HepG2 (cell line): ENCODE measurements around the gene SYPL2. TPM values are rescaled to one million over a fixed set of nuclear protein-coding genes. Genes with fewer than 3 reads are reported as not detected.

ENCODE experiments used
- CENPT ChIP-seq: sonication (generic); formaldehyde crosslinking; IDR thresholded peaks from 2 replicates; pipeline ENCODE4 v1.8.0; 2022; ENCODE audit warnings: low read depth, mild to moderate bottlenecking, moderate library complexity, missing genetic modification reagents
- GABPA ChIP-seq, 2 experiments: IDR thresholded peaks; 2 replicates each; pipeline ENCODE4 v1.6.1; 2011 to 2016; ENCODE audit warnings: low read depth in 2 of 2, low read length in 1 of 2, missing biosample characterization in 1 of 2, missing genetic modification characterization in 1 of 2
- KDM3A ChIP-seq: IDR thresholded peaks from 2 replicates; pipeline ENCODE4 v1.6.1; 2018; ENCODE audit warnings: low read depth, missing compliant biosample characterization
- PHF5A ChIP-seq: IDR thresholded peaks from one replicate; pipeline ENCODE4 v1.6.1; 2018; ENCODE audit warnings: low read depth, missing genetic modification reagents; ENCODE audit not compliant: unreplicated experiment
- REPIN1 ChIP-seq: sonication (generic); formaldehyde crosslinking; IDR thresholded peaks from 2 replicates; pipeline ENCODE4 v1.8.0; 2022; ENCODE audit warnings: missing genetic modification reagents, low read depth, mild to moderate bottlenecking, borderline replicate concordance
- RORA ChIP-seq: sonication (generic); formaldehyde crosslinking; IDR thresholded peaks from 2 replicates; pipeline ENCODE4 v1.5.0; 2020; ENCODE audit warnings: mild to moderate bottlenecking, missing genetic modification reagents, moderate library complexity
- ZFX ChIP-seq: sonication (generic); formaldehyde crosslinking; IDR thresholded peaks from 2 replicates; pipeline ENCODE4 v1.4.0; 2020; ENCODE audit warnings: mild to moderate bottlenecking, low read depth, missing genetic modification reagents, moderate library complexity
- ZNF180 ChIP-seq: sonication (generic); formaldehyde crosslinking; IDR thresholded peaks from 2 replicates; pipeline ENCODE4 v1.4.0; 2020; ENCODE audit warnings: low read depth, missing genetic modification reagents, borderline replicate concordance
- ZNF335 ChIP-seq: sonication (generic); formaldehyde crosslinking; IDR thresholded peaks from 2 replicates; pipeline ENCODE4 v1.4.0; 2020; ENCODE audit warnings: missing genetic modification reagents
- ZNF350 ChIP-seq: sonication (generic); formaldehyde crosslinking; IDR thresholded peaks from 2 replicates; pipeline ENCODE4 v1.4.0; 2020; ENCODE audit warnings: mild to moderate bottlenecking, low read depth, missing genetic modification reagents, borderline replicate concordance
- polyA plus RNA-seq, 8 experiments: library from polyadenylated mRNA; depleted of rRNA in 3 of 8; stranded (reverse) in 7 of 8; unstranded in 1 of 8; fragments of >200 nt; fragmentation: Illumina TruSeq in 4 of 8; extraction: Trizol in 4 of 8; gene quantifications; 2 replicates each; pipeline versions ENCODE4 v1.2.1 to v1.2.3, GENCODE V29; 2011 to 2016; ENCODE audit warnings: low read depth in 4 of 8, missing spikeins in 1 of 8, mixed read lengths in 1 of 8; ENCODE audit not compliant: insufficient read depth in 1 of 8
- total RNA-seq, 5 experiments: library from RNA; depleted of rRNA; stranded (reverse); fragments of >200 nt; fragmentation: Illumina TruSeq; extraction: Trizol; gene quantifications; 2 replicates each; pipeline ENCODE4 v1.2.3, GENCODE V29; 2016; ENCODE audit warnings: low read depth in 1 of 5
- TF ChIP-seq, protein P1 (sequence below): sonication (generic); formaldehyde crosslinking; IDR thresholded peaks from 2 replicates; pipeline ENCODE4 v1.4.0; 2020; ENCODE audit warnings: missing genetic modification reagents
- TF ChIP-seq, protein P2 (sequence below), 2 experiments: sonication (generic) in 1 of 2; formaldehyde crosslinking in 1 of 2; IDR thresholded peaks; 2 replicates each; pipeline versions ENCODE4 v1.4.0 to v1.6.1; 2016 to 2020; ENCODE audit warnings: borderline replicate concordance in 1 of 2, low read depth in 1 of 2, mild to moderate bottlenecking in 1 of 2, missing genetic modification reagents in 1 of 2
- TF ChIP-seq, protein P3 (sequence below): sonication (generic); formaldehyde crosslinking; IDR thresholded peaks from 2 replicates; pipeline ENCODE4; 2020; ENCODE audit warnings: missing genetic modification reagents, mild to moderate bottlenecking, borderline replicate concordance

The SYPL2 gene
- total and polyA plus RNA-seq, 2 of the 13 experiments (the other 11 are each of a cell fraction or from before 2014, with no cell fraction given): 0.17 to 0.24 TPM

DNA sequence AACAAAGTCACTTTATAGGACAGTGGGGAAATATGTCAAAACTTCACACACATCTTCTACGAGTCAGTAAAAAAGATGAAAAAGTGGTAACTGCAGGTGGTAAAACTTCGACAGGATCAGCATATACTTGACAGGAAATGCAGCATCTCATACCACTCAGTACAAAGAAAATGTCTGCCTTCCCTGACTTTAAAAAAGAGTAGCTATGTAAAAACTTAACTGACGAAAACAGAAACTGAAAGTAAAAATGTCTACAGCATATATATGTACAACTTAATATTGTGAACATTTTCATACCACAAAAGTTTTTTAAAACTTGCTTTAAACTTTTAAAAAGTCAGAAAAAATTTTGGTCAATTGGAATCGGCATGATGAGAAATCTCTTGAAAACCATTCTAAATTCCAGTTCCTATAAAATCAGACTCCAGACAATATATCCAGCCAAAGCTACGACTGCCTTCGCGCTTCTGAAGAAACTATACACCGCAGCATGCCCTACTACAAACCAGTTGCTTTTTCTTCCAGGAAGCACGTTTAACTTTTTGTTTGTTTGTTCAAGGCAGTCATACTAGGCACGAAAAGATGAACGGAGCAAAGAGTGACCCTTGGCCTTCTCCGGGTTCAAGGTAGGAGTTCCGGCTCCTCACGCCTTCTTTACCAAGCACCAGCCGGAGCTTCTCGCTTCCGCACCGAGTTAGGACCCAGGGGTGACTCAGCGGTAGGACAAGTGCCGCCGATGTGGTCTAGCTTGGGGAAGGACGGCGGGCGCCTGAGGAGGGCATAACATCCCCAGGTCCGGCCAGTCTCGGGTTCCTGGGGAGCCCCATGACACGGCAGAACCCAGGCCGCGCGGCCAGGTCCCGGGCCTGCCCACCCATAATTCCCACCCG, 40.7 kb upstream of the SYPL2 start (continued):
- TF ChIP-seq, protein P1, sequence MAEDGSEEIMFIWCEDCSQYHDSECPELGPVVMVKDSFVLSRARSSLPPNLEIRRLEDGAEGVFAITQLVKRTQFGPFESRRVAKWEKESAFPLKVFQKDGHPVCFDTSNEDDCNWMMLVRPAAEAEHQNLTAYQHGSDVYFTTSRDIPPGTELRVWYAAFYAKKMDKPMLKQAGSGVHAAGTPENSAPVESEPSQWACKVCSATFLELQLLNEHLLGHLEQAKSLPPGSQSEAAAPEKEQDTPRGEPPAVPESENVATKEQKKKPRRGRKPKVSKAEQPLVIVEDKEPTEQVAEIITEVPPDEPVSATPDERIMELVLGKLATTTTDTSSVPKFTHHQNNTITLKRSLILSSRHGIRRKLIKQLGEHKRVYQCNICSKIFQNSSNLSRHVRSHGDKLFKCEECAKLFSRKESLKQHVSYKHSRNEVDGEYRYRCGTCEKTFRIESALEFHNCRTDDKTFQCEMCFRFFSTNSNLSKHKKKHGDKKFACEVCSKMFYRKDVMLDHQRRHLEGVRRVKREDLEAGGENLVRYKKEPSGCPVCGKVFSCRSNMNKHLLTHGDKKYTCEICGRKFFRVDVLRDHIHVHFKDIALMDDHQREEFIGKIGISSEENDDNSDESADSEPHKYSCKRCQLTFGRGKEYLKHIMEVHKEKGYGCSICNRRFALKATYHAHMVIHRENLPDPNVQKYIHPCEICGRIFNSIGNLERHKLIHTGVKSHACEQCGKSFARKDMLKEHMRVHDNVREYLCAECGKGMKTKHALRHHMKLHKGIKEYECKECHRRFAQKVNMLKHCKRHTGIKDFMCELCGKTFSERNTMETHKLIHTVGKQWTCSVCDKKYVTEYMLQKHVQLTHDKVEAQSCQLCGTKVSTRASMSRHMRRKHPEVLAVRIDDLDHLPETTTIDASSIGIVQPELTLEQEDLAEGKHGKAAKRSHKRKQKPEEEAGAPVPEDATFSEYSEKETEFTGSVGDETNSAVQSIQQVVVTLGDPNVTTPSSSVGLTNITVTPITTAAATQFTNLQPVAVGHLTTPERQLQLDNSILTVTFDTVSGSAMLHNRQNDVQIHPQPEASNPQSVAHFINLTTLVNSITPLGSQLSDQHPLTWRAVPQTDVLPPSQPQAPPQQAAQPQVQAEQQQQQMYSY (CRISPR knock-in tag): 0 out of 2 replicates have a peak, but pooled peaks have one; percentile 21
- TF ChIP-seq REPIN1 (CRISPR knock-in tag) (no peak), KDM3A (no peak), PHF5A (CRISPR knock-in tag) (no peak), GABPA (IDR thresholded peaks at IDR 0.05; ENCODE audit: low read depth, low read length) (no peak), GABPA (CRISPR knock-in tag; IDR thresholded peaks at IDR 0.05; ENCODE audit: low read depth) (no peak), CENPT (CRISPR knock-in tag) (no peak), ZNF335 (CRISPR knock-in tag) (peak; percentile 3; the same call in 1 of the 2 replicates), RORA (CRISPR knock-in tag) (no peak), ZFX (CRISPR knock-in tag) (no peak), ZNF180 (CRISPR knock-in tag) (no peak), ZNF350 (no peak)
- TF ChIP-seq, protein P2, sequence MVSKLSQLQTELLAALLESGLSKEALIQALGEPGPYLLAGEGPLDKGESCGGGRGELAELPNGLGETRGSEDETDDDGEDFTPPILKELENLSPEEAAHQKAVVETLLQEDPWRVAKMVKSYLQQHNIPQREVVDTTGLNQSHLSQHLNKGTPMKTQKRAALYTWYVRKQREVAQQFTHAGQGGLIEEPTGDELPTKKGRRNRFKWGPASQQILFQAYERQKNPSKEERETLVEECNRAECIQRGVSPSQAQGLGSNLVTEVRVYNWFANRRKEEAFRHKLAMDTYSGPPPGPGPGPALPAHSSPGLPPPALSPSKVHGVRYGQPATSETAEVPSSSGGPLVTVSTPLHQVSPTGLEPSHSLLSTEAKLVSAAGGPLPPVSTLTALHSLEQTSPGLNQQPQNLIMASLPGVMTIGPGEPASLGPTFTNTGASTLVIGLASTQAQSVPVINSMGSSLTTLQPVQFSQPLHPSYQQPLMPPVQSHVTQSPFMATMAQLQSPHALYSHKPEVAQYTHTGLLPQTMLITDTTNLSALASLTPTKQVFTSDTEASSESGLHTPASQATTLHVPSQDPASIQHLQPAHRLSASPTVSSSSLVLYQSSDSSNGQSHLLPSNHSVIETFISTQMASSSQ (IDR thresholded peaks at IDR 0.05; ENCODE audit: low read depth): no peak
- TF ChIP-seq, protein P2 (CRISPR knock-in tag; IDR thresholded peaks at IDR 0.05; ENCODE audit: borderline replicate concordance): no peak
- TF ChIP-seq, protein P3, sequence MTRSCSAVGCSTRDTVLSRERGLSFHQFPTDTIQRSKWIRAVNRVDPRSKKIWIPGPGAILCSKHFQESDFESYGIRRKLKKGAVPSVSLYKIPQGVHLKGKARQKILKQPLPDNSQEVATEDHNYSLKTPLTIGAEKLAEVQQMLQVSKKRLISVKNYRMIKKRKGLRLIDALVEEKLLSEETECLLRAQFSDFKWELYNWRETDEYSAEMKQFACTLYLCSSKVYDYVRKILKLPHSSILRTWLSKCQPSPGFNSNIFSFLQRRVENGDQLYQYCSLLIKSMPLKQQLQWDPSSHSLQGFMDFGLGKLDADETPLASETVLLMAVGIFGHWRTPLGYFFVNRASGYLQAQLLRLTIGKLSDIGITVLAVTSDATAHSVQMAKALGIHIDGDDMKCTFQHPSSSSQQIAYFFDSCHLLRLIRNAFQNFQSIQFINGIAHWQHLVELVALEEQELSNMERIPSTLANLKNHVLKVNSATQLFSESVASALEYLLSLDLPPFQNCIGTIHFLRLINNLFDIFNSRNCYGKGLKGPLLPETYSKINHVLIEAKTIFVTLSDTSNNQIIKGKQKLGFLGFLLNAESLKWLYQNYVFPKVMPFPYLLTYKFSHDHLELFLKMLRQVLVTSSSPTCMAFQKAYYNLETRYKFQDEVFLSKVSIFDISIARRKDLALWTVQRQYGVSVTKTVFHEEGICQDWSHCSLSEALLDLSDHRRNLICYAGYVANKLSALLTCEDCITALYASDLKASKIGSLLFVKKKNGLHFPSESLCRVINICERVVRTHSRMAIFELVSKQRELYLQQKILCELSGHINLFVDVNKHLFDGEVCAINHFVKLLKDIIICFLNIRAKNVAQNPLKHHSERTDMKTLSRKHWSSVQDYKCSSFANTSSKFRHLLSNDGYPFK (CRISPR knock-in tag): no peak
